ENCODE measurements around the gene PNPLA1.

PNPLA1 gene

GRCh38 chr6:36318690-36319435, 49.0 kb downstream of the PNPLA1 start:
- peak; percentile 83 for DNase-seq

GRCh38 chr6:36319436-36319762, 49.5 kb downstream of the PNPLA1 start:
- DNase-seq, result peak; percentile 98

GRCh38 chr6:36319821-36320220, 50.0 kb downstream of the PNPLA1 start:
- no peak for DNase-seq

DNA sequence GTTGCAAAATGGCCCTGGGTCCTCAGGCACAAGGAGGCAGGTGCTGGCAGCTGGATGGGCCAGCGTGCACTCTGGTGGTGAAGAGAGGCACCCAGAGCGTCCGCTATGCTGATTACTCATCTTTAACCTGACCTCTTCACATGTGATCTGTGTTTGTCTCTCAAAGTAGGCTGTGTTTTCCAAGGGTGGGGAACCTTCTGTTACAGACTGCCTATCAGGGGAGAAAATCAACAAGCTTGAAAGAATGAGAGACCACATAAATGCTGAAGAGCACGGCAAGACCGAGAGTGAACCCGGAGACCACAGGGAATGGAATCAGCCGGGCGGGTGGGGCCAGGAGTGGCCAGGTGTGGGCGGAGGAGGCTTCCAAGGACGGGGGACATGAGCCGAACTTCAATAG, 50.6 kb downstream of the PNPLA1 start:
- DNase-seq, result peak; percentile 84

DNA sequence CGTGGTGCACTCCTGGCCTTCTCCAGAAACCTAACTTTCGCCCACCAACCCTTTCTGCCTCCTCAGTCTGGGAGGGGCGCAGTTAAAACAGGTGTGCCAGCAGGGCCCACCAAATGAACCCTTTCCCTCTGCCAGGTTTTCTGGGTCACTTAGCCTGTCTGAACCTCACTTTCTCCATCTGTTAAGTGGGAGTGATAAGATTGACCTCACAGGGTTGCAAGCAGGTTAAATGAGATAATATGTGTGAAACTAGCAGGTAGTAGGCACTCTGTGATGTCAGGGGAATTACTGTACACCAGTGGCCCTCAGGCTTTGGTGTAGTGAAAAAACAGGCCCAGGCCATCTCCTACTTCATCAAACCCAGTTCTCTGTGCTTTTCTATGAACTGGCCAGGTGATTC, 52.7 kb downstream of the PNPLA1 start:
- no peak for DNase-seq

- DNase-seq, result no peak
Observed at GRCh38 chr6:36323062-36323461, 53.2 kb downstream of the PNPLA1 start.

- no peak for DNase-seq
Observed at GRCh38 chr6:36324191-36324590, 54.3 kb downstream of the PNPLA1 start.

DNA sequence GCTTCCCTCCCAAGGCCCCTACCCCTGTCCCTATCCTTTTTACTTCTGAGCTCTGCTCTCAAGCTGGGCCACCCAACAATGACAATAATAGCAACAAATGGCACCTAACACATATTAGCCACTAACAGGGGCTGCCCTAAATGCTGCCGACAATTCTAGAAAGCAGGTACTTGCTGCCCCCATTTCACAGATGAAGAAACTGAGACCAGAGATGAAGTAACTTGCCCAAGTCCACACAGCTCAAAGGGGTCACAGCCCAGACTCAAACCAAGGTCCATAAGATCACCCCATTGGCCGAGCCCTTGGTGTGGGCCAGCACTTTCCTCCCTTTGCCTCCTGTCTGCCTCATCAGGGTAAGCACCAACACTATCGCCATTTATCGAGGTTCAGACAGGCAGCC, 54.9 kb downstream of the PNPLA1 start:
- no peak for DNase-seq

- DNase-seq, result no peak
Observed at GRCh38 chr6:36326356-36326995, 56.6 kb downstream of the PNPLA1 start.

DNA sequence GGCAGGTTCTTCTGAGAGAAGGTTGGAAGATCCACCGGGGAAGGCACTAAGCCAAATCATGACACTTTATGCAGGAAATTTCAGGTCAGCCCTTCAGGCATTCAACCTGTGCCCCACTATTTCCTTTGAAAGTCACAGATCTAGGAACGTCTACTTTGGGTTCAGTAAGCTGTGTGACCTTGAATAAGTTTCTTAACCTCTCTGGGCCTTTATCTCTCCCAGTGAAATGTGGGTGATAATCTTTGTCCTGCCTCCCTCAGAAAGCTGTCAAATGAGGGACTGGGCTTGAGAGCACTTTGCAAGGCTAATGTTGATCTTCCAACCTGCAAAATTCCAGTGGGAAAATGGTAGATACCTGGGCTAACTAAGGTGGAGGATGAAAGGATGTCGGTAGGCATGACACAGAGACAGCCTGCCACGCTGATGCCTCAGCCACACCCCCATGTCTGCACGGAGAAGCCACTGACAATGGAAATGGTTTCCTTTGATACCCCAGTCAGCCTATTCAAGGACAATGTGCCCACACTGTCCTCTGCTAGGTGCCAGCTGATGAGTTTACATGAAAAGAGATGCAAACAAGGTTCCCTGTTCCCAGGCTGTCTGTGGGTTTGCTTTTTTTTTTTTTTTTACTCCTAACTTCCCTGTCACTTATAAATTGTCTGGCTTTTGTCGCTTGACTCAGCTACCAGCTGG, 57.5 kb downstream of the PNPLA1 start:
- no peak for DNase-seq

DNA sequence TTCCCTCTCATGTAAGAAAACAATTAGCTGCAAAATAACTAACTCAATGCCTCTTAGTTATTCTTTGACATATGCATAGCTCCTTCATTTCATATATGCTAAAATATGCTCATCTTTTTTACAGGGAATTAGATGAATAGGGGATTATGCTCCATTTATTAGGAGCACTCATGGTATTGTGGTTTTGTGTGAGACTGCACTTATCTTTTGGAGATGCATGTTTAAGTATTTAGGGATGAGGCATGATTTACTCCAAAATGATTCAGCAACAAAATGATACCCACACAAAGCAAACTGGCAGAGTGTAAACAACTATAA, 58.0 kb downstream of the PNPLA1 start:
- no peak for DNase-seq

DNA sequence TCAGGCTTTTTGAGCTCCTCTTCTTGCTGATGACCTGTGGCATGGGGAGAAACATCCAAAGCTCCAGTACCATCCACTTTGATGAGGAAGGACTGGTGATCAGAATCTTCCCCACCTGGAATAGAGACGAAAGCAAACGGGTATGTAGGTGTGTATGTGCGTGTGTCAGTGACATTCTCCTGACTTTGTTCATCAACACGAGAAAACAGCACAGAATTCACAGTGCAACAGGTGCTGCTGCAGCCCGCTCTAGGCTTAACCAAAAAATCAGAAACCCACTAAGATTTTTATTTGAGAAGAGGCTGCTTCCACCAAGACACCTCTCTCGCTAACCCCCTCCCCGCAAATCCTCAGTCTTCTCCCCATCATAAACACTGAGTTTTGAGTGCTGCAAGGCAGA, 58.7 kb downstream of the PNPLA1 start:
- no peak for DNase-seq

- DNase-seq, result no peak
Observed at GRCh38 chr6:36329798-36330291, 60.0 kb downstream of the PNPLA1 start.

- no peak for DNase-seq
Observed at GRCh38 chr6:36330366-36330765, 60.5 kb downstream of the PNPLA1 start.

DNA sequence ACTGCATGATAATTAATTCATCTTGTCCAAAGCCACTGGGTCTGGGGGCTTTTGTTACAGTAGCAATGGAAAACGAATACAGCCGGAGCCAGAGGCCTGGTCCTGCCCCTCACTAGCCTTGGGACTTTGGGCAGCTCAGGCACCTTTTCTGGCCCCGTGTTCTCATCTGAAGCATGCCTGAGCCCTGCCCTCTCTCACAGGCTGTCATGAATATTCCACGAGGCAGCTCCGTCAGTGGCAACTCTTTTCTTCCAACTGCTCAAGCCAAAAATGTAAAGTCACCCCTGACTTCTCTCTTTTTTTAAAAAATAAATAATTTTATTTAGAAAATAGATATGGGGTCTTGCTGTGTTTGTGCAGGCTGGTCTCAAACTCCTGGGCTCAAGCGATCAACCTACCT, 61.5 kb downstream of the PNPLA1 start:
- no peak for DNase-seq

- DNase-seq, result no peak
Observed at GRCh38 chr6:36333171-36333895, 63.5 kb downstream of the PNPLA1 start.

GRCh38 chr6:36333931-36334725, 64.3 kb downstream of the PNPLA1 start:
- DNase-seq, result no peak

DNA sequence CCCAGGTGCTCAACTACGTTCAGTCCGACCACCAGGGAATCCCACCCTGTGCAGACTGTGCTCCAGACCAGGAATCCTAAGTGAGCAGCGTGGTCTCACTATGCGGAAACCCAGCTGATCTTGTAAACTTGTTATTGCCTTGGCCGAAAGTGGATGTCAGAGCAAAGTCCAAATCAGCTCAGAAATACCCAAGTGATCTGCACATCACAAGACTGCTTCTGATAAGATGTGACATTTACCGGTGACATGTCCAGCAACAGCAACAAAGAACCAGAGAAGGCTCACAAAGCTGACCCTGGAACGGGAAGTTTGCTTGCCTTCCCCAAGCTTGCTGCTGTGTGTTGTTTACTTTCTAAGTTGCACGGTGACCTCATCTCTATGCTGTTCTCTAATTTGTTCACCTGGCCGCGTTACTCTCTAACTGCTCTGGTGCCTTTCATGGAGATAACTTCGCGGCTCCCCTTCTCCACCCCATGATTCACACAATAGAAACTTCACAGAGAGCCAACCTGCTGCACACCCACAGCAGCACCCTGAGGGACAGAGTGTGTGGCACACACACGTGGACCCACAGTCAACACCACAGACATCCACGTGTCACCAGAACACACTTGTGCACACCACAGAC, 65.1 kb downstream of the PNPLA1 start:
- no peak for DNase-seq

DNA sequence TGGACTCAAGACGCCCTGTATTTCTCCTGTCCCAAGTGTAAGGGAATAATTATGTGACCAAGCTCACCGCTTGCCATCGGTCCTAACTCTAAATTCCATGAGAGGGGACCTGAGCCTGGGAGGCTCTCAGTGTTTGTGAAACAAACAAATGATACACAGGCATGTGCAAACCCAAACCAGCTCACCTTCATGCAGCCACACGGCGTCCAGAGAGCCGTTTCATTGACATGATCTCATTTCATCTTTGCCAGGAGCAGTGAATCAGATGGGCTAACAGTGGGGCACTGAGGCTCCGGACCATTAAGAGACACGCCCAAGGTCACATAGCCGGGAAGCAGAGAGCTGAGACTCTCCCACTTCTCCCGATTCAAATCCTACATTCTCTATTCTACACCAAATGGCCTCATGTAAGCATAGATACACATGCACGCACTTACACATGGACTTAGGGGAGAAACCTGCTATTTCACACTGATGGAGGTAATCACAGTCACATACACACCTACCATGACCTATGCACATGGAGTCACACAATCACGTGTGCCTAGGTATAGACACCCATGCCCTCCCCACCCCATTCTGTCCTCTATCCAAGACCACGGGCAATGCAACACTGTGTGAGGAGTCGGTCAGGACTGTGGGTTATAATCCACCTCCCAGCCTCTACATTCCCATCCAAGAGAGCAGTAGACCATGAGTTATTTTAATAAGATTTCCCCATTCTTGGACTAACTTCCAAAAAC, 65.8 kb downstream of the PNPLA1 start:
- no peak for DNase-seq

DNA sequence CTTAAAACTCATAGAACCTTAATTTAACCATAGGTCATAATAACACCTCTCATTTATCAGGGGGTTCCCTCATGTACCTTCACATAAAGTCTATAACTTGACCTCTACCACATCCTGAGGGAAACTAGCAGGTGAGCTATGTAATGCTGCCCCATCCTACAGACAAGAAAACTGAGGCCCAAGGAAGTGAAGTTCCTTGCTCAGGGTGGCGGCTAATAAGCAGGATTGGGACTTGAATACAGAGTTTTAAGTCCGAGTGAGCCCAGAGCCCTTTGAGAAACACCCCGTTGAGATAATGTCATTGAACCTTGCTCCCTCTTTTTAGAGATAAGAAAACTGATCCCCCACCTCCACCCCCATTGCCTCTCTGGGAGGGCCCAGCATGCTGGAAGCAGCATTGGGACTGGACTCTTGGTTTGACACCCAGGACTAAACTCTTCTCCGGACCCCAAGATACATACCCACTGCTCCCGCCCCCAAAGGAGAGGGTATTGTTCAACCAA, 66.4 kb downstream of the PNPLA1 start:
- DNase-seq, result no peak

GRCh38 chr6:36336779-36337241, 67.0 kb downstream of the PNPLA1 start, which contains the start of gene BNIP5:
Gene BNIP5, minus strand, starts transcription at chr6:36336888. Its CDS starts 6,198 bp downstream, at chr6:36330690.
- DNase-seq, result no peak

Data from NCI-H2029 treated with DMSO at 0.1 percent for 48 hours (cell line).